Body of pancreas (tissue), 4 donors: Measurements from ENCODE around the gene MEPE.

ENCODE experiments used
- POLR2A ChIP-seq, 3 donors: fragments of 450-650 bp; IDR thresholded peaks; one replicate each; pipeline ENCODE4 v1.6.1; 2016; ENCODE audit warnings: antibody characterized with exemption in 3 of 3, mild to moderate bottlenecking in 2 of 3
- TF ChIP-seq, protein P1 (sequence below), 7 experiments: fragments of 450-650 bp in 4 of 7; fragments of 200-600 bp in 3 of 7; sonication (generic) in 3 of 7; IDR thresholded peaks; one replicate each; pipeline ENCODE4 v1.5.1; 2016 to 2019; ENCODE audit warnings: antibody characterized with exemption in 7 of 7

DNA sequence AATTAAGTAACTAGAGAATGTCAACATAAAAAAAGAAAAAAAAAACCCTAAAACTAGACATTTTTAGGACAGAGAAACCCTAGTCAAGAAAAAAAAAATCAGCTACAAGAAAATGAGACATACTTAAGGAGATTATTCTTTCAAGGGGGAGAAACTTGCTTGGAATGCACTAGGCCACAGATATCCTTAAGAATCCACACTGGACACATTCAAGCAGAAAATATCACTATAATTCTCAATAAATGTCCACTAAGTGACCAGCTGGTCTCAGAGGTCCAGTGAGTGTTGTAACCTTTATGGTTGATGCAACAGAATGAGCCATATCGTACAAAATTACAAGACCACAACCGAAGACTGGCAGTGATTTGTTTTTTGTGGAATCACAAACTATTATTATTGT is 49.0 kb upstream of the MEPE start:
- TF ChIP-seq, protein P1, sequence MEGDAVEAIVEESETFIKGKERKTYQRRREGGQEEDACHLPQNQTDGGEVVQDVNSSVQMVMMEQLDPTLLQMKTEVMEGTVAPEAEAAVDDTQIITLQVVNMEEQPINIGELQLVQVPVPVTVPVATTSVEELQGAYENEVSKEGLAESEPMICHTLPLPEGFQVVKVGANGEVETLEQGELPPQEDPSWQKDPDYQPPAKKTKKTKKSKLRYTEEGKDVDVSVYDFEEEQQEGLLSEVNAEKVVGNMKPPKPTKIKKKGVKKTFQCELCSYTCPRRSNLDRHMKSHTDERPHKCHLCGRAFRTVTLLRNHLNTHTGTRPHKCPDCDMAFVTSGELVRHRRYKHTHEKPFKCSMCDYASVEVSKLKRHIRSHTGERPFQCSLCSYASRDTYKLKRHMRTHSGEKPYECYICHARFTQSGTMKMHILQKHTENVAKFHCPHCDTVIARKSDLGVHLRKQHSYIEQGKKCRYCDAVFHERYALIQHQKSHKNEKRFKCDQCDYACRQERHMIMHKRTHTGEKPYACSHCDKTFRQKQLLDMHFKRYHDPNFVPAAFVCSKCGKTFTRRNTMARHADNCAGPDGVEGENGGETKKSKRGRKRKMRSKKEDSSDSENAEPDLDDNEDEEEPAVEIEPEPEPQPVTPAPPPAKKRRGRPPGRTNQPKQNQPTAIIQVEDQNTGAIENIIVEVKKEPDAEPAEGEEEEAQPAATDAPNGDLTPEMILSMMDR (IDR thresholded peaks at IDR 0.05), result no peak
- no peak for TF ChIP-seq POLR2A (IDR thresholded peaks at IDR 0.05)
